Prostate gland (tissue), 2 donors: ENCODE data around the gene KCNK5. TPM values are rescaled to one million over a fixed set of nuclear protein-coding genes. Genes with fewer than 3 reads are reported as not detected.

ENCODE experiments used
- DNase-seq: peaks from one replicate; pipeline ENCODE4 v3.0.0-alpha.2; 2019; ENCODE audit warnings: low spot score
- H3K27ac ChIP-seq, 2 donors: fragments of 200-600 bp; sonication (generic); 2 replicates each; pipeline ENCODE4 v1.5.1; 2017 to 2019
- H3K27me3 ChIP-seq: fragments of 200-600 bp; sonication (generic); replicated peaks from 2 replicates; pipeline ENCODE4 v1.5.1; 2019; ENCODE audit not compliant: insufficient read depth
- H3K36me3 ChIP-seq, 2 donors: fragments of 200-600 bp; sonication (generic); 1 replicate in 1 of 2; 2 replicates in 1 of 2; pipeline versions ENCODE4 v1.5.1 to v1.8.1; 2017 to 2019
- H3K4me1 ChIP-seq: fragments of 200-600 bp; sonication (generic); replicated peaks from 2 replicates; pipeline ENCODE4 v1.5.1; 2019
- H3K4me3 ChIP-seq, 2 donors: fragments of 200-600 bp; sonication (generic); 2 replicates each; pipeline ENCODE4 v1.5.1; 2017 to 2019
- H3K9me3 ChIP-seq: fragments of 200-600 bp; sonication (generic); 2 replicates; pipeline ENCODE4 v1.5.1; 2017
- CTCF ChIP-seq, 4 experiments: fragments of 200-600 bp in 2 of 4; fragments of 450-650 bp in 2 of 4; sonication (generic) in 2 of 4; IDR thresholded peaks; 1 replicate in 3 of 4; 2 replicates in 1 of 4; pipeline ENCODE4 v1.5.1; 2016 to 2019; ENCODE audit warnings: antibody characterized with exemption in 4 of 4, mild to moderate bottlenecking in 2 of 4, moderate library complexity in 2 of 4
- POLR2A ChIP-seq: fragments of 450-650 bp; IDR thresholded peaks from one replicate; pipeline ENCODE4 v1.6.1; 2016; ENCODE audit warnings: antibody characterized with exemption, mild to moderate bottlenecking
- POLR2AphosphoS5 ChIP-seq: sonication (generic); formaldehyde crosslinking; IDR thresholded peaks from one replicate; pipeline ENCODE4 v1.6.1; 2017; ENCODE audit warnings: antibody characterized with exemption
- WGBS: methylation state at CpG from one replicate; pipeline ENCODE4 v1.1.5; 2018; 5-methylcytosine and 5-hydroxymethylcytosine counted together
- intact Hi-C: fragments of 100-400 bp; cut with DNase I; formaldehyde crosslinking; loops from one replicate; pipeline ENCODE4 v1.14.2; 2022
- total RNA-seq, 2 donors: library from RNA; depleted of rRNA; stranded (reverse); fragments of >200 nt; gene quantifications; one replicate each; pipeline ENCODE4 v1.1.0, GENCODE V29; 2016

KCNK5 gene
- total RNA-seq, 2 donors from 2014 or later: 1.8 to 2.7 TPM

- Histone ChIP-seq H3K4me1 (peaks cover 7% of the 10 kb centered on the region), H3K27me3 (no peaks in the 10 kb centered on the region), H3K4me3 (no peak overlapping the region), H3K9me3 (no peaks in the 10 kb centered on the region), H3K36me3 (no peaks in the 10 kb centered on the region), H3K27ac (no peak overlapping the region)
- intact Hi-C loops: no loop called here
- 48% methylated on average over 1 of the region's 1 CpG for WGBS
- DNase-seq: no peak
- TF ChIP-seq POLR2A: no peak
Measured at GRCh38 chr6:39269961-39270360, 40.7 kb upstream of the KCNK5 start.

GRCh38 chr6:39268721-39269120 lies 39.4 kb upstream of the KCNK5 start:
- 30% methylated on average over 3 of the region's 3 CpGs for WGBS
- H3K9me3 ChIP-seq: no peaks in the 10 kb centered on the region
- H3K4me1 ChIP-seq: peaks cover 7% of the 10 kb centered on the region
- no peak overlapping the region for H3K27ac ChIP-seq
- H3K36me3 ChIP-seq: no peaks in the 10 kb centered on the region
- no peak for DNase-seq
- no peaks in the 10 kb centered on the region for H3K27me3 ChIP-seq
- no peak for TF ChIP-seq CTCF (IDR thresholded peaks at IDR 0.05)
- no peak for TF ChIP-seq POLR2AphosphoS5
- no peak for TF ChIP-seq POLR2A
- intact Hi-C loops: no loop called here
- no peak overlapping the region for H3K4me3 ChIP-seq

GRCh38 chr6:39268171-39268570 lies 38.9 kb upstream of the KCNK5 start:
- intact Hi-C loops: no loop called here
- no peak for TF ChIP-seq CTCF (IDR thresholded peaks at IDR 0.05)
- no peak for TF ChIP-seq POLR2AphosphoS5
- TF ChIP-seq POLR2A: no peak
- Histone ChIP-seq H3K4me1 (peaks cover 7% of the 10 kb centered on the region), H3K9me3 (no peaks in the 10 kb centered on the region), H3K27ac (no peak overlapping the region), H3K27me3 (no peaks in the 10 kb centered on the region), H3K36me3 (no peaks in the 10 kb centered on the region), H3K4me3 (no peak overlapping the region)
- DNase-seq: no peak
- WGBS: 90% methylated on average over 7 of the region's 7 CpGs

GRCh38 chr6:39266782-39267355 lies 37.6 kb upstream of the KCNK5 start:
- Histone ChIP-seq H3K27me3 (no peaks in the 10 kb centered on the region), H3K9me3 (no peaks in the 10 kb centered on the region), H3K4me3 (no peak overlapping the region), H3K27ac (no peak overlapping the region), H3K36me3 (no peaks in the 10 kb centered on the region), H3K4me1 (peaks cover 7% of the 10 kb centered on the region)
- no peak for DNase-seq
- intact Hi-C loops: no loop called here
- TF ChIP-seq CTCF (IDR thresholded peaks at IDR 0.05): no peak
- TF ChIP-seq POLR2AphosphoS5: no peak
- no peak for TF ChIP-seq POLR2A
- 61% methylated on average over 5 of the region's 5 CpGs for WGBS

GRCh38 chr6:39266375-39266774 lies 37.1 kb upstream of the KCNK5 start:
- DNase-seq: no peak
- H3K9me3 ChIP-seq: no peaks in the 10 kb centered on the region
- H3K4me1 ChIP-seq: peaks cover 7% of the 10 kb centered on the region
- H3K36me3 ChIP-seq: no peaks in the 10 kb centered on the region
- H3K4me3 ChIP-seq: no peak overlapping the region
- H3K27ac ChIP-seq: no peak overlapping the region
- no peak for TF ChIP-seq POLR2AphosphoS5
- no peak for TF ChIP-seq POLR2A
- no peak for TF ChIP-seq CTCF (IDR thresholded peaks at IDR 0.05)
- H3K27me3 ChIP-seq: no peaks in the 10 kb centered on the region
- intact Hi-C loops: no loop called here
- 65% methylated on average over 2 of the region's 2 CpGs for WGBS
